HG02840 (cell line): Measurements from ENCODE around the gene PDZD2.
"Not testable (repeated sequence)": the region's sequence is repeated elsewhere in the genome, so short reads cannot be mapped to it uniquely, and the experiment has no call there.

Experiments
- ATAC-seq: cut with Tn5 transposase; IDR thresholded peaks from one replicate; pipeline ENCODE4 v1.9.1; 2021; ENCODE audit warnings: mild to moderate bottlenecking, moderate library complexity, moderate number of reproducible peaks; ENCODE audit not compliant: unreplicated experiment, low FRiP score

Gene PDZD2

GRCh38 chr5:31948006-31948405, 309.1 kb downstream of the PDZD2 start:
- ATAC-seq, result no peak

GRCh38 chr5:31952067-31952466, 313.1 kb downstream of the PDZD2 start:
- no peak for ATAC-seq

- ATAC-seq, result no peak
Observed at GRCh38 chr5:31954091-31954490, 315.2 kb downstream of the PDZD2 start.

- ATAC-seq, result no peak
Observed at GRCh38 chr5:31957151-31957550, 318.2 kb downstream of the PDZD2 start.

- ATAC-seq, result no peak
Observed at GRCh38 chr5:31962351-31962751, 323.4 kb downstream of the PDZD2 start.

GRCh38 chr5:31962871-31963307, 324.0 kb downstream of the PDZD2 start:
- no peak for ATAC-seq

GRCh38 chr5:31963358-31964006, 324.6 kb downstream of the PDZD2 start:
- ATAC-seq, result no peak

- ATAC-seq, result no peak
Observed at GRCh38 chr5:31964007-31964360, 325.1 kb downstream of the PDZD2 start.

- ATAC-seq, result no peak
Observed at GRCh38 chr5:31965227-31965626, 326.3 kb downstream of the PDZD2 start.

- no peak for ATAC-seq
Observed at GRCh38 chr5:31966936-31967335, 328.0 kb downstream of the PDZD2 start.

GRCh38 chr5:31967461-31967860, 328.5 kb downstream of the PDZD2 start:
- no peak for ATAC-seq

GRCh38 chr5:31972558-31972957, 333.6 kb downstream of the PDZD2 start:
- no peak for ATAC-seq

- not testable (repeated sequence) for ATAC-seq
Observed at GRCh38 chr5:31975189-31975612, 336.3 kb downstream of the PDZD2 start.

- no peak for ATAC-seq
Observed at GRCh38 chr5:31976169-31976568, 337.2 kb downstream of the PDZD2 start.

- no peak for ATAC-seq
Observed at GRCh38 chr5:31981361-31981945, 342.5 kb downstream of the PDZD2 start.

GRCh38 chr5:31982027-31982426, 343.1 kb downstream of the PDZD2 start:
- ATAC-seq, result no peak

- no peak for ATAC-seq
Observed at GRCh38 chr5:31982621-31983020, 343.7 kb downstream of the PDZD2 start.

- ATAC-seq, result no peak
Observed at GRCh38 chr5:31983851-31984250, 344.9 kb downstream of the PDZD2 start.

GRCh38 chr5:31984691-31985090, 345.8 kb downstream of the PDZD2 start:
- ATAC-seq, result no peak

GRCh38 chr5:31986101-31986500, 347.2 kb downstream of the PDZD2 start:
- no peak for ATAC-seq

- no peak for ATAC-seq
Observed at GRCh38 chr5:31987985-31988710, 349.2 kb downstream of the PDZD2 start.
